ENCODE measurements around the gene CDH19.

Gene CDH19, protein sequence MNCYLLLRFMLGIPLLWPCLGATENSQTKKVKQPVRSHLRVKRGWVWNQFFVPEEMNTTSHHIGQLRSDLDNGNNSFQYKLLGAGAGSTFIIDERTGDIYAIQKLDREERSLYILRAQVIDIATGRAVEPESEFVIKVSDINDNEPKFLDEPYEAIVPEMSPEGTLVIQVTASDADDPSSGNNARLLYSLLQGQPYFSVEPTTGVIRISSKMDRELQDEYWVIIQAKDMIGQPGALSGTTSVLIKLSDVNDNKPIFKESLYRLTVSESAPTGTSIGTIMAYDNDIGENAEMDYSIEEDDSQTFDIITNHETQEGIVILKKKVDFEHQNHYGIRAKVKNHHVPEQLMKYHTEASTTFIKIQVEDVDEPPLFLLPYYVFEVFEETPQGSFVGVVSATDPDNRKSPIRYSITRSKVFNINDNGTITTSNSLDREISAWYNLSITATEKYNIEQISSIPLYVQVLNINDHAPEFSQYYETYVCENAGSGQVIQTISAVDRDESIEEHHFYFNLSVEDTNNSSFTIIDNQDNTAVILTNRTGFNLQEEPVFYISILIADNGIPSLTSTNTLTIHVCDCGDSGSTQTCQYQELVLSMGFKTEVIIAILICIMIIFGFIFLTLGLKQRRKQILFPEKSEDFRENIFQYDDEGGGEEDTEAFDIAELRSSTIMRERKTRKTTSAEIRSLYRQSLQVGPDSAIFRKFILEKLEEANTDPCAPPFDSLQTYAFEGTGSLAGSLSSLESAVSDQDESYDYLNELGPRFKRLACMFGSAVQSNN

DNA sequence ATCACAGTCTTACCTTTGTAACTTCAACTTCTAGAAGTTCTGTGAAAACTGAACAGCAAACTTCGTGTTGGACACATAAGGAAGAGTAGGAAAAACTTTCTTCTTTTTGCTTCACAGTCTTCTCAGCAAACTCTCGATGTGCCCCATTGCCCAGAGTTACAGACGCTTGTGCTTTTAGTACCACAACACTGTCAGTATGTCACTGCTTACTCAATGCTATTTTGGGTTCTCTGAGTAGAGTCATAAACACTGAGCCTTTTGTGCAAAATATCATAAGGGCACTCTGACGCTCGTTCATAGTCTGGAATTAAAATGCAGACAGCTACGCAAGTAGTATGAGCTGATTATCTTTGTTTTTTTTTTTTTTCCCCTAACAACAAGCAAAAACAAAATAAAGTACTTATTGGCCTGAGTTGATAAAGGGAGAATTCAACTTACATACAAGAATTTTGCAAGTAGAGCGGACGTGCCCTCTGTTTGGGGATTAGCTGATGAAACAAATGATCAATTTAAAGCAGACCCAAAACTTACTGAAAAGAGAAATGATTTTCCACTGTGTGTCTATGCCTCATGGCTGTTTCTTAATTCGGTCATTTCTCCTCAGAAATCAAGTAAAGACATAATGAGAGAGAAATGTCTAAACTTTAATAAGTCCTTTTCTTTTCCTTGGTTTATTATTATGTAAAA lies at the start of gene CDH19:
Gene CDH19, minus strand, starts transcription at position 150 of the 687 bp plus-strand sequence. CDS start 31,886 bp downstream, outside the sequence.
- ChIA-PET POLR2A (no interaction called here), CTCF (interaction anchor here (0.9 kb wide), 1 partner anchor 10 kb away, joined by 3 read pairs; no protein-coding TSS in a partner anchor)
- no peak for DNase-seq (ENCODE audit: extremely low spot score)
- TF ChIP-seq, protein P1, sequence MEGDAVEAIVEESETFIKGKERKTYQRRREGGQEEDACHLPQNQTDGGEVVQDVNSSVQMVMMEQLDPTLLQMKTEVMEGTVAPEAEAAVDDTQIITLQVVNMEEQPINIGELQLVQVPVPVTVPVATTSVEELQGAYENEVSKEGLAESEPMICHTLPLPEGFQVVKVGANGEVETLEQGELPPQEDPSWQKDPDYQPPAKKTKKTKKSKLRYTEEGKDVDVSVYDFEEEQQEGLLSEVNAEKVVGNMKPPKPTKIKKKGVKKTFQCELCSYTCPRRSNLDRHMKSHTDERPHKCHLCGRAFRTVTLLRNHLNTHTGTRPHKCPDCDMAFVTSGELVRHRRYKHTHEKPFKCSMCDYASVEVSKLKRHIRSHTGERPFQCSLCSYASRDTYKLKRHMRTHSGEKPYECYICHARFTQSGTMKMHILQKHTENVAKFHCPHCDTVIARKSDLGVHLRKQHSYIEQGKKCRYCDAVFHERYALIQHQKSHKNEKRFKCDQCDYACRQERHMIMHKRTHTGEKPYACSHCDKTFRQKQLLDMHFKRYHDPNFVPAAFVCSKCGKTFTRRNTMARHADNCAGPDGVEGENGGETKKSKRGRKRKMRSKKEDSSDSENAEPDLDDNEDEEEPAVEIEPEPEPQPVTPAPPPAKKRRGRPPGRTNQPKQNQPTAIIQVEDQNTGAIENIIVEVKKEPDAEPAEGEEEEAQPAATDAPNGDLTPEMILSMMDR (IDR thresholded peaks at IDR 0.05; ENCODE audit: control extremely low read depth, extremely low read depth, low read depth, missing control alignments): no peak

DNA sequence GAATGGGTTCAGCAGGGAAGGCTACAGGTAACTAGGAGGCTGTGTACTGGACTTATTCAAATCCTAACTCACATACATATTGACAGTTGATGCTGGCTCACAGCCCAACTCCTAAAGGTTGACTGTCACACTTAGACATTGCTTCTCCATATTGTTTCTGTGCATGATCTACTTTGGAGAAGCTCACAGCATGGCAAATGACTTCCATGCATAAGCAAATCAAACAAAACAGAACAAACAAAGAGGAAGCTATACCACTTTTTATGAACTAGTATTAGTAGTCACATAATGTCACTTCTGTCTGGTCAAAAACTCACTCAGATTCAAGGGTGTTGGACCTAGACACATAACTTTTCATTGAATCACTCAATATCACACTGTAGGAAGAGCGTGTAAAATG lies 43.8 kb upstream of the CDH19 start:
- no peak for DNase-seq (ENCODE audit: extremely low spot score)
- ChIA-PET POLR2A (no interaction called here), CTCF (no interaction called here)
- TF ChIP-seq, protein P1 (IDR thresholded peaks at IDR 0.05; ENCODE audit: control extremely low read depth, extremely low read depth, low read depth, missing control alignments): no peak

DNA sequence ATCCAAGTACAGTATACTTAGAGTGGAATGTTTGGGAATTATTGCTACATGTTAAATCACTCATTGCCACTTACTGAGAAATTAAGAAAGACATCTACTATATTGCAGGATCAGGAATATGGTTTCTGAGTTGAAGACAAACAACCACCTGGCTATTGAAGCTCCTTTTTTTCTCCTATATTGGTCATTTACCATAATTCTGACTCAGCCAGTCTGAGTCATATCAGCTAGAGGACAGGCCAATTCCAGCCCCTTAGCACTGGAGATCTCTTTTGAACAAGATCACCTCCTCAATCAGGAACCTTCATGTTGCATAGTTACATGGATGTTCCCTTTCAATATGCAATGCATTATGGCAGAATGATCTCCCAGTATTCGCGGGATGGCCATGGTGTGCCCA lies 42.7 kb upstream of the CDH19 start:
- DNase-seq (ENCODE audit: extremely low spot score): no peak
- CTCF ChIA-PET: no interaction called here
- TF ChIP-seq, protein P1 (IDR thresholded peaks at IDR 0.05; ENCODE audit: control extremely low read depth, extremely low read depth, low read depth, missing control alignments): no peak
- POLR2A ChIA-PET: no interaction called here

DNA sequence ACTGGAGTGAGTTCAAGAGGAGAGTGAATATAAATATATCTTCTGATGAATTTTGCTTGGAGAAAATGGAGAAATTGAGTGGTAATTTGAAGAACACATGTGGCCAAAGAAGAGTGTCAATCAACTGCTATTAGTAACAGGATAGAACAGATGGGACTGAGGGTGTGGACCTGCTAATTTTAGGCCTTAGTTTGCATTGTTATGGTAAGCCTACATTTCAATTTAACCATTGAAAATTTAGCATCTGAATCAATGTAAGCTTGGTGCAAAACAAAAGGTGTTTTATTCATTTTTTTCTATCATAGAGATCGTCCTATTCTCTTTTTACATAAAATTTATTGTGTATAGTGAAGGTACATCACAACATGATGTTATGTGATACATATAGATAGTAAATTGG lies 42.1 kb upstream of the CDH19 start:
- CTCF ChIA-PET: no interaction called here
- TF ChIP-seq, protein P1 (IDR thresholded peaks at IDR 0.05; ENCODE audit: control extremely low read depth, extremely low read depth, low read depth, missing control alignments): no peak
- DNase-seq (ENCODE audit: extremely low spot score): no peak
- POLR2A ChIA-PET: no interaction called here

DNA sequence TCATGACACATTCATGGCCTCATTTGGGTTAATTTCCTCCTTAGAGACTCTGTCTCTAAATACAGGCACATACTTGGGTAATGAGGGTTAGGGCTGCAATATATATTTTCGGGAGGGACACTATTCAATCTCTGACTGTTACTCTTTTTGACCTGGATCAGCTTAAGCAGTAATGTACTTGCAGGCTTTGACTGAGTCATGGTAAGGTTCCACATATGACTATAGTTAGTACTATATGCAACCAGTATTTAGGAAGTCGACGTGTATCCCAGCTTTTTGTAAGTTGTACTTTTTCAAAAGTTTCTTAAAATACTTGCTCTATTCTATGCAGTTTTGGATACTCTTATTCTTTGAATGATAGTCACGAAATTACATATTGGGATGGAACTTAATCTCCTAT lies 37.2 kb upstream of the CDH19 start:
- POLR2A ChIA-PET: no interaction called here
- DNase-seq (ENCODE audit: extremely low spot score): no peak
- TF ChIP-seq, protein P1 (IDR thresholded peaks at IDR 0.05; ENCODE audit: control extremely low read depth, extremely low read depth, low read depth, missing control alignments): no peak
- CTCF ChIA-PET: no interaction called here

DNA sequence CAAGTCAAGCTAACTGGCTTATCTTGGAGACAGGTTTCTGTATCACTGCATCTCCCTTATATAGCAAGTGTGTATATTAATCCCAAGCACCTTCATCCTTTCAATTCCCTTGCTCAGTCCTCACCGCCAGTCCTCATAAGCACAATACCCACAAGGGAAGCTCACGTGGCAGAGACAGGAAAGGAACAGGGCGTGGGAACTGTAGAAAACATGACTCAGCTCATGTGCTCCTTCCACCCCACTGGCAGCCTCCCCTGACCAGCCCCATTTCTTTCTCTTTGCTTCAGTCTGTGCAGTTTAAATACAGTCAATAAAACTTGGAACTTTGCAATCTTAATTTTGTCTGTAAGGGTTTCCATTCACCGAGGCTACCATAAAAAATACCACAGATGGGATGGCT lies 36.5 kb upstream of the CDH19 start:
- POLR2A ChIA-PET: no interaction called here

More for the DNA sequence above, 36.5 kb upstream of the CDH19 start:
- CTCF ChIA-PET: no interaction called here
- TF ChIP-seq, protein P1 (IDR thresholded peaks at IDR 0.05; ENCODE audit: control extremely low read depth, extremely low read depth, low read depth, missing control alignments): no peak
- no peak for DNase-seq (ENCODE audit: extremely low spot score)

Data from GM10248 (cell line).